H1 (cell line): ENCODE data around the gene COL6A3. TPM values are rescaled to one million over a fixed set of nuclear protein-coding genes. Genes with fewer than 3 reads are reported as not detected.

Source experiments
- CTCF ChIA-PET: fragments of 300-600 bp; sonication (Branson Sonifier 250); formaldehyde crosslinking; loops from one replicate; lab custom pipeline; 2021; ENCODE audit not compliant: partially characterized antibody; lab: Charles Lee
- POLR2A ChIA-PET: fragments of 300-600 bp; sonication (Branson Sonifier 250); formaldehyde crosslinking; loops from one replicate; lab custom pipeline; 2021; ENCODE audit warnings: inconsistent platforms; ENCODE audit not compliant: partially characterized antibody; lab: Charles Lee
- DNase-seq, 2 experiments: peaks; one replicate each; pipeline versions ENCODE4 v3.0.0 to v3.0.0-alpha.2; 2010 to 2022; ENCODE audit warnings: low spot score in 2 of 2, low read depth in 1 of 2, mixed read lengths in 1 of 2
- FAIRE-seq: peaks from 2 replicates; lab custom pipeline; 2011; peaks lifted over from hg19 to GRCh38; lab: Jason Lieb, UNC
- H2AFZ ChIP-seq: 2 replicates; pipeline ENCODE4 v1.8.1; 2012; ENCODE audit warnings: low read length, inconsistent platforms
- H2AK5ac ChIP-seq: 2 replicates; pipeline ENCODE4 v1.6.1; 2013; ENCODE audit warnings: low read depth, low read length
- H2BK120ac ChIP-seq: replicated peaks from 2 replicates; pipeline ENCODE3; 2013; ENCODE audit warnings: low read depth, low read length, inconsistent platforms
- H2BK12ac ChIP-seq: 2 replicates; pipeline ENCODE4 v1.6.1; 2013; ENCODE audit warnings: low read depth, low read length
- H2BK15ac ChIP-seq: 2 replicates; pipeline ENCODE4 v1.6.1; 2013; ENCODE audit warnings: low read length
- H2BK20ac ChIP-seq: 2 replicates; pipeline ENCODE4 v1.6.1; 2013; ENCODE audit warnings: low read length
- H2BK5ac ChIP-seq: 2 replicates; pipeline ENCODE4 v1.6.1; 2013; ENCODE audit warnings: low read depth, low read length
- H3K14ac ChIP-seq: 2 replicates; pipeline ENCODE4 v1.6.1; 2013; ENCODE audit warnings: inconsistent platforms; ENCODE audit not compliant: insufficient read length
- H3K18ac ChIP-seq: 2 replicates; pipeline ENCODE4 v1.6.1; 2013; ENCODE audit warnings: low read length; ENCODE audit errors: extremely low read depth
- H3K23ac ChIP-seq: 2 replicates; pipeline ENCODE4 v1.6.1; 2013; ENCODE audit warnings: inconsistent platforms; ENCODE audit not compliant: insufficient read length
- H3K23me2 ChIP-seq: 2 replicates; pipeline ENCODE4 v1.6.1; 2013; ENCODE audit warnings: low read depth, low read length
- H3K27ac ChIP-seq: 2 replicates; pipeline ENCODE4 v1.6.1; 2011; ENCODE audit warnings: low read depth, low read length, inconsistent platforms
- H3K27me3 ChIP-seq, 4 experiments: replicated peaks in 1 of 4; 1 replicate in 1 of 4; 2 replicates in 3 of 4; pipeline versions ENCODE4 v1.6.1 to v1.8.1; 2011 to 2013; ENCODE audit warnings: low read length in 3 of 4, mild to moderate bottlenecking in 3 of 4, inconsistent platforms in 2 of 4, mixed read lengths in 2 of 4, moderate library complexity in 1 of 4; ENCODE audit not compliant: control insufficient read depth in 3 of 4, insufficient read depth in 3 of 4; ENCODE audit errors: extremely low read depth in 1 of 4
- H3K36me3 ChIP-seq, 4 experiments: 2 replicates each; pipeline versions ENCODE4 v1.6.1 to v1.8.1; 2011 to 2013; ENCODE audit warnings: mild to moderate bottlenecking in 4 of 4, low read length in 3 of 4, moderate library complexity in 2 of 4, control low read depth in 1 of 4, inconsistent platforms in 1 of 4; ENCODE audit not compliant: insufficient read depth in 4 of 4, control insufficient read depth in 2 of 4
- H3K4ac ChIP-seq: replicated peaks from 2 replicates; pipeline ENCODE3; 2013; ENCODE audit warnings: low read length, low read depth, mixed read lengths, inconsistent platforms; ENCODE audit not compliant: insufficient read length
- H3K4me1 ChIP-seq, 4 experiments: replicated peaks in 1 of 4; 1 replicate in 1 of 4; 2 replicates in 3 of 4; pipeline versions ENCODE4 v1.6.1 to v1.8.1; 2011 to 2013; ENCODE audit warnings: low read length in 3 of 4, inconsistent platforms in 2 of 4, mixed read lengths in 1 of 4; ENCODE audit not compliant: insufficient read depth in 4 of 4, control insufficient read depth in 3 of 4
- H3K4me2 ChIP-seq, 2 experiments: 2 replicates each; pipeline versions ENCODE4 v1.6.1 to v1.8.1; 2011 to 2013; ENCODE audit warnings: low read depth in 2 of 2, low read length in 2 of 2, control low read depth in 1 of 2, inconsistent platforms in 1 of 2, mild to moderate bottlenecking in 1 of 2; ENCODE audit not compliant: insufficient read depth in 1 of 2
- H3K4me3 ChIP-seq, 4 experiments: fragments of 200-600, 300-600 bp in 1 of 4; sonication (generic), shearing (Covaris generic), sonication (Bioruptor Twin) in 1 of 4; 2 replicates each; pipeline versions ENCODE4 v1.5.1 to v1.8.1; 2011 to 2016; ENCODE audit warnings: low read length in 4 of 4, low read depth in 3 of 4, control low read depth in 2 of 4, inconsistent platforms in 2 of 4, mild to moderate bottlenecking in 2 of 4, mixed read lengths in 1 of 4, moderate library complexity in 1 of 4; ENCODE audit not compliant: insufficient read depth in 2 of 4; ENCODE audit errors: extremely low read depth in 1 of 4
- H3K56ac ChIP-seq: replicated peaks from 2 replicates; pipeline ENCODE3; 2013; ENCODE audit warnings: low read depth, mild to moderate bottlenecking, mixed read lengths, low read length, inconsistent platforms; ENCODE audit not compliant: insufficient read length
- H3K79me1 ChIP-seq: 2 replicates; pipeline ENCODE4 v1.6.1; 2013; ENCODE audit warnings: low read depth, low read length, control low read depth
- H3K79me2 ChIP-seq, 2 experiments: 2 replicates each; pipeline versions ENCODE4 v1.6.1 to v1.8.1; 2012 to 2013; ENCODE audit warnings: low read length in 2 of 2, mild to moderate bottlenecking in 2 of 2, inconsistent platforms in 1 of 2; ENCODE audit not compliant: insufficient read depth in 2 of 2, control insufficient read depth in 1 of 2
- H3K9ac ChIP-seq, 4 experiments: replicated peaks in 1 of 4; 1 replicate in 1 of 4; 2 replicates in 3 of 4; pipeline versions ENCODE4 v1.6.1 to v1.8.1; 2011 to 2013; ENCODE audit warnings: low read depth in 3 of 4, low read length in 3 of 4, control low read depth in 2 of 4, mild to moderate bottlenecking in 2 of 4, moderate library complexity in 2 of 4, inconsistent platforms in 1 of 4; ENCODE audit errors: extremely low read depth in 1 of 4
- H3K9me3 ChIP-seq, 2 experiments: 2 replicates each; pipeline versions ENCODE4 v1.6.1 to v1.8.1; 2012 to 2013; ENCODE audit warnings: mild to moderate bottlenecking in 2 of 2, moderate library complexity in 2 of 2, control low read depth in 1 of 2, inconsistent platforms in 1 of 2, low read depth in 1 of 2, low read length in 1 of 2, mixed read lengths in 1 of 2; ENCODE audit not compliant: insufficient read depth in 2 of 2
- H4K20me1 ChIP-seq, 2 experiments: replicated peaks in 1 of 2; 2 replicates each; pipeline versions ENCODE3 to v1.8.1; 2011 to 2013; ENCODE audit warnings: inconsistent platforms in 2 of 2, low read length in 2 of 2, mild to moderate bottlenecking in 1 of 2; ENCODE audit not compliant: insufficient read depth in 2 of 2, control insufficient read depth in 1 of 2
- H4K5ac ChIP-seq: 2 replicates; pipeline ENCODE4 v1.6.1; 2013; ENCODE audit warnings: low read length, low read depth, mixed read lengths, inconsistent platforms; ENCODE audit not compliant: insufficient read length
- H4K8ac ChIP-seq: 2 replicates; pipeline ENCODE4 v1.8.0; 2013; ENCODE audit warnings: mild to moderate bottlenecking, moderate library complexity, low read length, inconsistent platforms; ENCODE audit not compliant: insufficient read depth; ENCODE audit errors: extremely low read depth
- H4K91ac ChIP-seq: replicated peaks from 2 replicates; pipeline ENCODE3; 2013; ENCODE audit warnings: low read length, mixed read lengths, inconsistent platforms; ENCODE audit not compliant: insufficient read length
- EP300 ChIP-seq, 2 experiments: IDR thresholded peaks; 1 replicate in 1 of 2; 2 replicates in 1 of 2; pipeline ENCODE4 v1.6.1; 2011 to 2012; ENCODE audit warnings: low read depth in 2 of 2, low read length in 2 of 2, mild to moderate bottlenecking in 2 of 2, borderline replicate concordance in 1 of 2, inconsistent platforms in 1 of 2, moderate library complexity in 1 of 2
- FOSL1 ChIP-seq: IDR thresholded peaks from 2 replicates; pipeline ENCODE4 v1.6.1; 2011; ENCODE audit warnings: mild to moderate bottlenecking, low read depth, low read length, moderate library complexity; ENCODE audit not compliant: insufficient read depth
- YY1 ChIP-seq: IDR thresholded peaks from 2 replicates; pipeline ENCODE4 v1.6.1; 2011; ENCODE audit warnings: low read depth, mild to moderate bottlenecking, low read length
- WGBS, 2 experiments: shearing (Covaris generic) in 1 of 2; methylation state at CpG; one replicate each; pipeline versions ENCODE4 v1.1.6 to v1.1.7; 2013 to 2015; ENCODE audit warnings: low lambda C conversion rate in 2 of 2, mixed read lengths in 2 of 2, inconsistent platforms in 1 of 2, low coverage in 1 of 2, missing lambda C conversion rate in 1 of 2; ENCODE audit not compliant: insufficient replicate concordance in 2 of 2, insufficient coverage in 1 of 2, insufficient read length in 1 of 2; ENCODE audit errors: extremely low coverage in 1 of 2, missing lambda C conversion rate in 1 of 2; 5-methylcytosine and 5-hydroxymethylcytosine counted together
- long read RNA-seq, 2 experiments: library from RNA in 1 of 2; library from capped mRNA in 1 of 2; stranded (forward); transcript quantifications; one replicate each; pipeline ENCODE4 v2.0.0, GENCODE V29; 2021; ENCODE audit warnings: inconsistent platforms in 1 of 2
- polyA minus RNA-seq, 3 experiments: library from RNA; depleted of rRNA, polyadenylated mRNA; stranded (reverse); fragments of >200 nt; gene quantifications; 1 replicate in 2 of 3; 2 replicates in 1 of 3; pipeline ENCODE4 v1.2.3, GENCODE V29; 2011
- polyA plus RNA-seq, 7 experiments: library from polyadenylated mRNA; depleted of rRNA in 3 of 7; stranded (reverse) in 5 of 7; unstranded in 2 of 7; fragments of >200 nt in 5 of 7; fragments of 200-250 nt in 2 of 7; gene quantifications; 1 replicate in 5 of 7; 2 replicates in 1 of 7; 4 replicates in 1 of 7; pipeline versions ENCODE4 v1.2.1 to v1.2.3, GENCODE V29; 2011 to 2013; ENCODE audit warnings: missing spikeins in 2 of 7, mixed read lengths in 2 of 7
- total RNA-seq: library from RNA; stranded (reverse); fragmentation: NEBNext Ultra II Directional; extraction: Animal tissue kit (Norgen Biotek cat#: 25700); gene quantifications from 2 replicates; pipeline ENCODE4 v1.2.1, GENCODE V29; 2021

COL6A3 gene, protein sequence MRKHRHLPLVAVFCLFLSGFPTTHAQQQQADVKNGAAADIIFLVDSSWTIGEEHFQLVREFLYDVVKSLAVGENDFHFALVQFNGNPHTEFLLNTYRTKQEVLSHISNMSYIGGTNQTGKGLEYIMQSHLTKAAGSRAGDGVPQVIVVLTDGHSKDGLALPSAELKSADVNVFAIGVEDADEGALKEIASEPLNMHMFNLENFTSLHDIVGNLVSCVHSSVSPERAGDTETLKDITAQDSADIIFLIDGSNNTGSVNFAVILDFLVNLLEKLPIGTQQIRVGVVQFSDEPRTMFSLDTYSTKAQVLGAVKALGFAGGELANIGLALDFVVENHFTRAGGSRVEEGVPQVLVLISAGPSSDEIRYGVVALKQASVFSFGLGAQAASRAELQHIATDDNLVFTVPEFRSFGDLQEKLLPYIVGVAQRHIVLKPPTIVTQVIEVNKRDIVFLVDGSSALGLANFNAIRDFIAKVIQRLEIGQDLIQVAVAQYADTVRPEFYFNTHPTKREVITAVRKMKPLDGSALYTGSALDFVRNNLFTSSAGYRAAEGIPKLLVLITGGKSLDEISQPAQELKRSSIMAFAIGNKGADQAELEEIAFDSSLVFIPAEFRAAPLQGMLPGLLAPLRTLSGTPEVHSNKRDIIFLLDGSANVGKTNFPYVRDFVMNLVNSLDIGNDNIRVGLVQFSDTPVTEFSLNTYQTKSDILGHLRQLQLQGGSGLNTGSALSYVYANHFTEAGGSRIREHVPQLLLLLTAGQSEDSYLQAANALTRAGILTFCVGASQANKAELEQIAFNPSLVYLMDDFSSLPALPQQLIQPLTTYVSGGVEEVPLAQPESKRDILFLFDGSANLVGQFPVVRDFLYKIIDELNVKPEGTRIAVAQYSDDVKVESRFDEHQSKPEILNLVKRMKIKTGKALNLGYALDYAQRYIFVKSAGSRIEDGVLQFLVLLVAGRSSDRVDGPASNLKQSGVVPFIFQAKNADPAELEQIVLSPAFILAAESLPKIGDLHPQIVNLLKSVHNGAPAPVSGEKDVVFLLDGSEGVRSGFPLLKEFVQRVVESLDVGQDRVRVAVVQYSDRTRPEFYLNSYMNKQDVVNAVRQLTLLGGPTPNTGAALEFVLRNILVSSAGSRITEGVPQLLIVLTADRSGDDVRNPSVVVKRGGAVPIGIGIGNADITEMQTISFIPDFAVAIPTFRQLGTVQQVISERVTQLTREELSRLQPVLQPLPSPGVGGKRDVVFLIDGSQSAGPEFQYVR (N-terminal part only)
- total RNA-seq, result 3.4 and 3.5 TPM in 2 replicates
- 1.2 and 1.9 TPM in 2 replicates for polyA plus RNA-seq (2011; rRNA removed)
- 1.2 TPM for polyA plus RNA-seq (2011; cell fraction: cytosol; rRNA removed)
- polyA plus RNA-seq (2011; cell fraction: nucleus; rRNA removed), result 4.1 TPM
- polyA plus RNA-seq (2012, experiment 1 of 2), result 2.4 to 3.5 TPM (median 3.0 TPM) in 4 replicates
- polyA plus RNA-seq (2012, experiment 2 of 2), result 0.60 TPM
- 5.0 TPM for polyA plus RNA-seq (2013, experiment 1 of 2)
- polyA plus RNA-seq (2013, experiment 2 of 2), result 3.8 TPM
- polyA minus RNA-seq (2011; rRNA and poly(A)+ RNA removed), result 3.1 and 6.5 TPM in 2 replicates
- polyA minus RNA-seq (2011; cell fraction: cytosol; rRNA and poly(A)+ RNA removed), result 3.0 TPM
- polyA minus RNA-seq (2011; cell fraction: nucleus; rRNA and poly(A)+ RNA removed), result 6.4 TPM
- long read RNA-seq, experiment 1, partial matches to known transcripts, result 0 of 1 reads
- long read RNA-seq, experiment 1, other reads (novel, unspliced or antisense), result 1 of 1 reads
- long read RNA-seq, experiment 2, result 0 reads

DNA sequence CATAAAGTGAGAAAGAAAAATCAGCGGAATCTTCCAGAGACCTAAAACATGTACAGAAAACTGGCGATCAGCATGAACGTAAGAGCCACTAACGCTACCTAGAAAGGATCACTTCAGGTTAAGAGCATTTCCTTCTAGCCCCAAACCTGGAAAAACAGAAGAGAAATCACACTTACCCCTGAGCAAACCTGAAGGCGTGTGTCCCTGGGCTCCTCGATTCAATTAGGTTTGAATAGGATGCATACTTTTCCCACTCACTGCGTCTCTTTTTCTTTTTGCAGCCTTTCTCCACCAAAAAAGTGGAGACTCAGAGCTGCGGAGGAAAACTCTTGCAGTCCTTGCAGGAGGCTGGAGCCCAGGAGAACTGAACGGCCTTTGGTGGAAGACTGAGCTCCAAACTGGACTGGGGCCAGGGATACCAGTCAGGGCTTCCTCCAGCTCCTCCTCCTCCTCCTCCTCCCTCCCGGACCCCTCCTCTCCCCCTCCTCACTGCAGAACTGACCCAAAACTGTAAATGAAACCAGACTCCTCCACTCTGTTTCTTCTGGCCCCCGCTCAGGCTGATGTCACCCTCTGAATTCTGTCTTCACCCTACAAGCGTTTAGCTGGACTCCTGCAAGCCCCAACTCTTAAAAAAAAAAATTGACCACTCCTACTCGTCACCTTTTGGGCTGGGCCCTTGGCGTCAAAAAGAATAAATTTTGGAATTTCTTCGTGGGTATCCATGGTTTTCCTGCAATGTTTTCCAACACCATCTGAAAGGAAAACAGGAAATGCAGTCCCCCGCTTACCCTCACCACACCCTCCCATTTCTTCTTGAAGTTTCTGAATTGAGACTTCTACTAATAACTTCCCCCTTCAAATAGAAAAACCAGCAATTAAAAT lies at the start of gene COL6A3:
Gene COL6A3 (minus strand): TSS at position 388 of the 885 bp plus-strand sequence. CDS start 17,347 bp downstream, outside the sequence.
- peak within 1 kb of the TSS; percentile 56; the same call in 1 of the 2 replicates for H2AFZ ChIP-seq
- no peaks in the 10 kb centered on the region for H4K20me1 ChIP-seq
- H3K9me3 ChIP-seq, result 0 out of 4 replicates have a peak, but pooled peaks cover 0 to 2% of the 10 kb centered on the region in 2 experiments
- H2BK12ac ChIP-seq, result no peak within 1 kb of the TSS
- H4K5ac ChIP-seq, result no peak within 1 kb of the TSS
- no peak within 1 kb of the TSS for H3K56ac ChIP-seq
- no peaks in the 10 kb centered on the region for H3K23me2 ChIP-seq
- H3K27ac ChIP-seq, result no peak within 1 kb of the TSS
- no peak within 1 kb of the TSS for H2AK5ac ChIP-seq
- H3K14ac ChIP-seq, result no peak within 1 kb of the TSS
- no peak within 1 kb of the TSS for H2BK15ac ChIP-seq
- POLR2A ChIA-PET, result no interaction called here
- H2BK120ac ChIP-seq, result no peak within 1 kb of the TSS
- H3K9ac ChIP-seq, result no peak within 1 kb of the TSS
- H3K27me3 ChIP-seq, result no peaks in the 10 kb centered on the region
- H3K4me1 ChIP-seq, result peaks cover 0 to 6% (median under 1%) of the 10 kb centered on the region in 4 experiments; a peak in 3 of 7 replicates
- no peak within 1 kb of the TSS for H3K4me3 ChIP-seq
- H2BK5ac ChIP-seq, result no peak within 1 kb of the TSS
- H2BK20ac ChIP-seq, result no peak within 1 kb of the TSS
- H3K18ac ChIP-seq, result no peak within 1 kb of the TSS
- WGBS, 2 experiments, result 81% methylated on average over 15 of the region's 16 CpGs; no CpG with 5 or more reads in 1 of the 2 experiments
- no peak within 1 kb of the TSS for H3K4ac ChIP-seq
- H3K79me2 ChIP-seq, result no peaks in the 10 kb centered on the region
- FAIRE-seq (no peak), DNase-seq (no peak)
- H3K36me3 ChIP-seq, result no peaks in the 10 kb centered on the region
- no peak within 1 kb of the TSS for H4K91ac ChIP-seq
- CTCF ChIA-PET, result interaction anchor here (0.7 to 9.4 kb wide), 11 partner anchors 7 to 260 kb away, joined by 3 to 102 read pairs (median 4); no protein-coding TSS in a partner anchor
- no peak within 1 kb of the TSS for H3K4me2 ChIP-seq
- H3K79me1 ChIP-seq, result no peaks in the 10 kb centered on the region
- H4K8ac ChIP-seq, result no peak within 1 kb of the TSS
- H3K23ac ChIP-seq, result no peak within 1 kb of the TSS
- TF ChIP-seq FOSL1 (no peak), EP300 (IDR thresholded peaks at IDR 0.05; ENCODE audit: borderline replicate concordance in 1 of 2, low read depth in 2 of 2, low read length in 2 of 2) (no peak), YY1 (no peak)
